CD8-positive, alpha-beta memory T cell (primary cell): ENCODE results near the gene CEP72. TPM values are rescaled to one million over a fixed set of nuclear protein-coding genes. Genes with fewer than 3 reads are reported as not detected.

ENCODE experiments used
- CTCF ChIA-PET: fragments of 350-600 bp; sonication (Branson Sonifier 250); formaldehyde crosslinking; loops from one replicate; lab custom pipeline; 2021; ENCODE audit warnings: antibody characterized with exemption; lab: Charles Lee
- POLR2A ChIA-PET: fragments of 350-600 bp; sonication (Branson Sonifier 250); formaldehyde crosslinking; loops from one replicate; lab custom pipeline; 2021; ENCODE audit warnings: antibody characterized with exemption; lab: Charles Lee
- DNase-seq, 5 donors: peaks; one replicate each; pipeline versions ENCODE4 v3.0.0 to v3.0.0-alpha.2; 2020 to 2022; ENCODE audit warnings: mixed read lengths in 1 of 5
- H3K27ac ChIP-seq: one replicate; pipeline ENCODE4 v1.7.0; 2013; ENCODE audit warnings: low read depth, mild to moderate bottlenecking, low read length, moderate library complexity
- H3K27me3 ChIP-seq: 2 replicates; pipeline ENCODE4 v1.7.0; 2013; ENCODE audit warnings: low read length, mild to moderate bottlenecking; ENCODE audit not compliant: insufficient read depth, poor library complexity, severe bottlenecking
- H3K36me3 ChIP-seq: 2 replicates; pipeline ENCODE4 v1.7.0; 2013; ENCODE audit warnings: mild to moderate bottlenecking, low read length, moderate library complexity; ENCODE audit not compliant: insufficient read depth
- H3K4me1 ChIP-seq: 2 replicates; pipeline ENCODE4 v1.7.0; 2013; ENCODE audit warnings: mild to moderate bottlenecking, low read length, moderate library complexity; ENCODE audit not compliant: insufficient read depth
- H3K4me3 ChIP-seq: 2 replicates; pipeline ENCODE4 v1.7.0; 2013; ENCODE audit warnings: mild to moderate bottlenecking, low read length
- H3K9me3 ChIP-seq: 2 replicates; pipeline ENCODE4 v1.7.0; 2013; ENCODE audit warnings: mild to moderate bottlenecking, low read length
- H3K27ac Mint-ChIP-seq, 8 donors: one replicate each; pipeline ENCODE4 v1.8.0; 2020 to 2021; ENCODE audit warnings: mixed read lengths in 8 of 8, mild to moderate bottlenecking in 6 of 8, inconsistent platforms in 3 of 8, moderate library complexity in 3 of 8
- H3K27me3 Mint-ChIP-seq, 2 donors: one replicate each; pipeline ENCODE4 v1.8.0; 2020 to 2021; ENCODE audit warnings: mixed read lengths in 2 of 2, mild to moderate bottlenecking in 1 of 2, moderate library complexity in 1 of 2
- H3K36me3 Mint-ChIP-seq, 3 donors: one replicate each; pipeline ENCODE4 v1.8.0; 2020 to 2021; ENCODE audit warnings: mixed read lengths in 3 of 3, inconsistent platforms in 1 of 3, mild to moderate bottlenecking in 1 of 3
- H3K4me1 Mint-ChIP-seq, 3 donors: one replicate each; pipeline ENCODE4 v1.8.0; 2020 to 2021; ENCODE audit warnings: mixed read lengths in 3 of 3, inconsistent platforms in 1 of 3, mild to moderate bottlenecking in 1 of 3
- H3K4me3 Mint-ChIP-seq, 7 donors: one replicate each; pipeline ENCODE4 v1.8.0; 2020 to 2021; ENCODE audit warnings: mixed read lengths in 7 of 7, mild to moderate bottlenecking in 6 of 7, moderate library complexity in 4 of 7, inconsistent platforms in 2 of 7
- H3K9me3 Mint-ChIP-seq, 5 donors: one replicate each; pipeline ENCODE4 v1.8.0; 2020 to 2022; ENCODE audit warnings: mixed read lengths in 5 of 5, mild to moderate bottlenecking in 3 of 5, moderate library complexity in 2 of 5, inconsistent platforms in 1 of 5
- polyA plus RNA-seq: library from polyadenylated mRNA; unstranded; fragments of 300-500 nt; fragmentation: Illumina TruSeq; gene quantifications from one replicate; pipeline ENCODE4 v1.2.3, GENCODE V29; 2021
- total RNA-seq, 2 experiments: library from RNA; stranded (reverse); gene quantifications; one replicate each; pipeline ENCODE4 v1.2.3, GENCODE V29; 2021

CEP72 gene
- total and polyA plus RNA-seq, 3 experiments from 2014 or later, result 4.2 to 21.0 (median 20.0) TPM

DNA sequence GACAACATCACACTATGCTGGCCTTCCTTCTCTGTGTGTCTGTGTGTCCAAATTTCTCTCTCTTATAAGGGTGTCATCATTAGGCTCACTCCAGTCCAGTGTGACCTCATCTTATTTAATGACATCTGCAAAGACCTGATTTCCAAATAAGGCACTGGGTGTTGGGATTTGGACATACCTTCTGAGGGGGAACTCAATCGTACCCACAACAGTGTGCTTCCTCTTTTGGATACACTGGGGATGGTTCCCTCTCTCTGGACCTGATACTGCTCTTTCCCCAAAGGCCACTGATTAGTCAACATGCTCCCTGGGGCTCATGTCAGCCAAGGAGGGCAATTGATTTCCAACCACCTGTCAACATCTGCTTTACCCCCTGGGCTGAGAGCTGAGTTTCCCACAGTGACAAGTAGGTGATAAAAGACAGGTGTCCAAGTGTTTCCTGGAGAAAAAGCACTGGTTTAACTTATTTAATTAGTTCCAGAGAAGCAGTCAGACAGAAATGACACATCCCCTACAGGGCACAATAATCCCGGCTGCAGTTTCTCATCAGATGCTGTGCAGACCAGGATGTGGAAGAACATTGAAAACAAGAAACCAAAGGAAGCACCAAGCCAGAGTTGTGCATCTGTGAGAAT, 17.8 kb upstream of the CEP72 start:
- ChIA-PET CTCF (no interaction called here), POLR2A (no interaction called here)
- no peaks in the 10 kb centered on the region for H3K36me3 ChIP-seq
- H3K4me1 ChIP-seq, result no peaks in the 10 kb centered on the region
- H3K9me3 ChIP-seq, result no peaks in the 10 kb centered on the region
- peak in 1 of 5 donors; percentile 16 for DNase-seq
- Mint-ChIP-seq H3K27ac (no peak overlapping the region), H3K9me3 (peaks cover 0 to 1% (median 0%) of the 10 kb centered on the region in 5 donors), H3K4me1 (peaks cover 3 to 12% (median 10%) of the 10 kb centered on the region in 3 donors), H3K4me3 (no peak overlapping the region), H3K27me3 (peaks cover 25 to 66% of the 10 kb centered on the region in 2 donors), H3K36me3 (no peaks in the 10 kb centered on the region)
- no peak overlapping the region for H3K27ac ChIP-seq
- H3K27me3 ChIP-seq, result peaks cover 7% of the 10 kb centered on the region
- no peak overlapping the region for H3K4me3 ChIP-seq

DNA sequence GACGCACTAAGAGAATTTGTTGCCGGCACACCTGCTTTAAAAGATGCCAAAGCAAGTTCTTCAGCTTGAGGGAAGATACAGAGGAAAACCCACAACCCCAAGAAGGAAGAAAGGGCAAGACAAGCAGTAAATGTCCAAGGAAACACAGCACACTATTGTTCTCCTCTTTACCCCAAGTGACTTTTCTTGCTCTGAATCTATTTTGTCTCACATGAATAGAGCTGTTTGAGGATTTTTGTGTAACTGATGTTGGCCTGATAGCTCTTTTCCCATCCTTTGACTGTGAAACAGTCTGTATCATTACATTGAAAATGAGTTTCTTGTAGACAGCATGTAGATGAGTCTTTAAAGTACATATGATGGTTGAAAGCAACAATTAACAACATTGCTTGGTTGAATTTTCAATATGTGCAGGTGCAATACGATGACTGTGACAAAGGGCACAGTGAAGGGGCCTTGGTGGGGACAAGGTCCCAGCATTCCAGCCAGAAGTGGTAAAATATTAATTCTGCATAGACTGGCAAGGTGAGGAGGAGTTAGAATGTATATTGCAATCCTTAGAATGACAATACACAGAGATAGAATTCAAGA, 16.8 kb upstream of the CEP72 start:
- Mint-ChIP-seq H3K36me3 (no peaks in the 10 kb centered on the region), H3K9me3 (no peaks in the 10 kb centered on the region), H3K4me1 (peaks cover 3 to 12% (median 10%) of the 10 kb centered on the region in 3 donors), H3K27me3 (peaks cover 21 to 59% of the 10 kb centered on the region in 2 donors), H3K4me3 (no peak overlapping the region), H3K27ac (no peak overlapping the region)
- Histone ChIP-seq H3K4me3 (no peak overlapping the region), H3K9me3 (no peaks in the 10 kb centered on the region), H3K4me1 (no peaks in the 10 kb centered on the region), H3K27ac (no peak overlapping the region), H3K36me3 (no peaks in the 10 kb centered on the region), H3K27me3 (peaks cover 5% of the 10 kb centered on the region)
- DNase-seq, result no peak
- ChIA-PET CTCF (no interaction called here), POLR2A (no interaction called here)

DNA sequence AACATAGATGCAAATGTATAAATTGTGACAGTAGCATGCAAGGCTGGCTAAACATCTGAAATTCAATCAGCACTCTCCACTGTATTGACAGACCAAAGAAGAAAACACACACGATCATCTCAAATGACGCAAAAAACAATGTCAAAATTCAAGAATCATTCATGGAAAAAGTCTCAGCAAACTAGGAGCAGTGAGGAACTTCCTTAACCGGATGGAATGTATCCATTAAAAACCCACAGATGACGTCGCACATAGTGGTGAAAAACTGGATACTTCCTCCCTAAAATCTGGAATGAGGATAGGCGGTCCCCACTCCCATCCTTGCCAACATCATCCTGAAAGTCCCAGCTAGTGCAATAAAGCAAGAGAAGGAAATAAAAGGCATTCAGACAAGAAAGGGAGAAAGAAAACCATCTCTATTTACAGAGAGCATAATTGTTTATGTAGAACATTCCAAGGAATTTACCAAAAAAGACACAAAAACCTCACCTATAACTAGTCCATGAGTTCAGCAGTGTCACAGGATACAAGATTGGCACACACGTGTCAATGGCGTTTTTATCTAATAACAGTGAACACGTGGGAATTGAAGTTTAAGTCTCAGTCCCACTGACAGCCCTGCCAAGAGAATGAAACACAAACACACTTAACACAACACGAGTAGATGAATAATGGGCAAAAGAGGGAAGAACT, 14.1 kb upstream of the CEP72 start:
- DNase-seq, result no peak
- no peaks in the 10 kb centered on the region for H3K36me3 ChIP-seq
- ChIA-PET CTCF (no interaction called here), POLR2A (no interaction called here)
- Mint-ChIP-seq H3K27ac (no peak overlapping the region), H3K4me1 (peaks cover 3 to 12% (median 10%) of the 10 kb centered on the region in 3 donors), H3K36me3 (no peaks in the 10 kb centered on the region), H3K4me3 (peak overlapping the region in 1 of 7 donors; percentile 2), H3K27me3 (peaks cover 18 to 46% of the 10 kb centered on the region in 2 donors), H3K9me3 (no peaks in the 10 kb centered on the region)
- no peaks in the 10 kb centered on the region for H3K27me3 ChIP-seq
- no peak overlapping the region for H3K4me3 ChIP-seq
- no peak overlapping the region for H3K27ac ChIP-seq
- H3K4me1 ChIP-seq, result no peaks in the 10 kb centered on the region
- no peaks in the 10 kb centered on the region for H3K9me3 ChIP-seq

DNA sequence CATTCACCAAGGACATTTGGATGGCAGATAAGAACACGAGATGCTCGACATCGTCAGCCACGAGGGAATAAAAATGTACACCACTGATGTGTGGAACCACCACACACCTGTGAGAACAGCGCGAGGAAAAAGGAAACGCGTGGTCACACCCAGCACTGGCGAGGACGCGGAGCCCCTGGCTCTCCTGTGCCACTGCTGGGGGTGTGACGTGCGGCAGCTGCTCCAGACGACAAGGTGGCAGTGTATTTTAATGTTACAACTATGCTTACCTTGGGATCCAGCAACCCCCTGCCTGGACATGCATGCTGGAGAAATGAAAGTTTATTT, 13.6 kb upstream of the CEP72 start:
- no peaks in the 10 kb centered on the region for H3K36me3 ChIP-seq
- Mint-ChIP-seq H3K9me3 (no peaks in the 10 kb centered on the region), H3K27me3 (peaks cover 15 to 46% of the 10 kb centered on the region in 2 donors), H3K36me3 (no peaks in the 10 kb centered on the region), H3K4me3 (peak overlapping the region in 1 of 7 donors; percentile 2), H3K27ac (peak overlapping the region in 1 of 8 donors; percentile 15), H3K4me1 (peaks cover 3 to 12% (median 10%) of the 10 kb centered on the region in 3 donors)
- CTCF ChIA-PET, result no interaction called here
- H3K27ac ChIP-seq, result no peak overlapping the region
- POLR2A ChIA-PET, result no interaction called here
- H3K9me3 ChIP-seq, result no peaks in the 10 kb centered on the region
- no peaks in the 10 kb centered on the region for H3K27me3 ChIP-seq
- peak in 1 of 5 donors; percentile 33 for DNase-seq
- H3K4me3 ChIP-seq, result no peak overlapping the region
- H3K4me1 ChIP-seq, result no peaks in the 10 kb centered on the region

DNA sequence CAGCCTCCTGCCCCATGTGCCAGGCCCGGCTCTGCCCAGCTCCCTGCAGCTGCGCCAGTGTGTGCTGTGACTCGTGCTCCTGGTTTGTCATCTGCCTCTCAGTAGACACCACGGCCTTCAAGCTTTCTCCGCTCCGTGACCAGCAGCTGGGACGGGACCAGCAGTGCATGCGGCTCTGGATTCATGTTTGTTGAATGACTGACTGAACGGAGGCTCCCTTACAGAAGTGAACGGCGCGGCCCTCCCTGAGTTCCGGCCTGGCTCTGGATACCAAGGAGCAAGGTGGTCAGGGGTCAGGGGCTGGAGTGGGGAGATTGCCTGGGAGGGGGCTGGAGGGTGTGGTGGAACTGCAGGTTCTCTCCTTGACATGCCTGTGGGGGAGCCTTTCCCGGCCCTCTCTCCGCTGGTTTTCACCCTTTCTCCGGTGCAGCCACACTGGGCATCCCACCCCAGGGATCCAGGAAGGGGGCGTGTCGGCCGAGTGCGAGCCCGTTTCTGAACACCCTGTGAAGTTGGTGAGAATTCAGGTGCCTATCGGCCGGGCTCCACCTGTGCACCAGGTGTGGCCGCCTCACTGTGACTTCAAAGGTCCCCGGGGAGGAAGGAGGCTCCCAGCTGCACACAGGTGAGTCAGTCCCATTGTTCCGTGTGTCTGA, 11.1 kb upstream of the CEP72 start:
- ChIA-PET POLR2A (no interaction called here), CTCF (no interaction called here)
- Histone ChIP-seq H3K27me3 (no peaks in the 10 kb centered on the region), H3K36me3 (no peaks in the 10 kb centered on the region), H3K4me3 (no peak overlapping the region), H3K4me1 (no peaks in the 10 kb centered on the region), H3K9me3 (no peaks in the 10 kb centered on the region), H3K27ac (no peak overlapping the region)
- Mint-ChIP-seq H3K27ac (no peak overlapping the region), H3K27me3 (peaks cover 13 to 51% of the 10 kb centered on the region in 2 donors), H3K4me1 (peaks cover 3 to 12% (median 10%) of the 10 kb centered on the region in 3 donors), H3K36me3 (no peaks in the 10 kb centered on the region), H3K9me3 (no peaks in the 10 kb centered on the region), H3K4me3 (no peak overlapping the region)
- peak in 1 of 5 donors; percentile 37 for DNase-seq

DNA sequence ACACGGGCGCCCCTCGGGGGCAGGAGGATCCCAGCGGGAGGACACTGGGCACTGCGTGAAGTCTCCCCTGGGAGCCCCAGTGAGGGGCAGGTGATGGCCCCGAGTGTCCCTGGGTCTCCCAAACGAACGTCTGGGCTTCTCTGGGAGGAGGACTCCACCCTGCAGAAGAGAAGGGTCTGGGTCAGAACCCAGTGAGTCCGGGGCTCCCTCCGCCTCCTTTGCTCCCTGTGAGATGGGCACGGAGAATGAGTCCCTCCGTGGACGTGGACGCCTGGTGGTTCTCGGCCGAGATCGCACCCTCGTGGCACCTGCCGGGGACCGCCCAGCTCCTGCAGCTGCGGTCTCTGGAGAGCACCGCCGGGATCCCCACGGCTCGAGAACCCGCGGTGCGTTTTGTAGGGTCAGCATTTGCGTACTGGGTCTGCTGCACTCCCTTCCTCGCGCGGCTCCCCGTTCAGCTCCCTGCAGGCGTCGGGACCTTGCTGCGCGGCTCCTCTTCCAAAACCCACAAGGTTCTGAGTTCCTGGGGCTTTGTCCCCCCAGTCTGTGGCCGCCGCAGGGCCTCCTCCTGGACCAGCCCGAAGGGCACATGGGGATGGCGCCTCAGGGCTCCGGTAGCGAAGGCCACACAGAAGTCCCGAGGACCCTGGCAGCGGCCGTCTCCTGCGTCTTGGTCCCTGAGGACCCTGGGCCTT, 10.2 kb upstream of the CEP72 start:
- H3K27me3 ChIP-seq, result no peaks in the 10 kb centered on the region
- no peaks in the 10 kb centered on the region for H3K36me3 ChIP-seq
- no peak overlapping the region for H3K27ac ChIP-seq
- POLR2A ChIA-PET, result no interaction called here
- H3K36me3 Mint-ChIP-seq, result no peaks in the 10 kb centered on the region
- CTCF ChIA-PET, result no interaction called here
- no peak overlapping the region for H3K4me3 ChIP-seq
- H3K4me3 Mint-ChIP-seq, result peak overlapping the region in 1 of 7 donors; percentile 40
- peaks cover 3 to 12% (median 10%) of the 10 kb centered on the region in 3 donors for H3K4me1 Mint-ChIP-seq
- H3K4me1 ChIP-seq, result no peaks in the 10 kb centered on the region
- no peak overlapping the region for H3K27ac Mint-ChIP-seq
- H3K9me3 ChIP-seq, result no peaks in the 10 kb centered on the region
- peaks cover 15 to 50% of the 10 kb centered on the region in 2 donors for H3K27me3 Mint-ChIP-seq
- DNase-seq, result peak in 1 of 5 donors; percentile 41
- no peaks in the 10 kb centered on the region for H3K9me3 Mint-ChIP-seq

DNA sequence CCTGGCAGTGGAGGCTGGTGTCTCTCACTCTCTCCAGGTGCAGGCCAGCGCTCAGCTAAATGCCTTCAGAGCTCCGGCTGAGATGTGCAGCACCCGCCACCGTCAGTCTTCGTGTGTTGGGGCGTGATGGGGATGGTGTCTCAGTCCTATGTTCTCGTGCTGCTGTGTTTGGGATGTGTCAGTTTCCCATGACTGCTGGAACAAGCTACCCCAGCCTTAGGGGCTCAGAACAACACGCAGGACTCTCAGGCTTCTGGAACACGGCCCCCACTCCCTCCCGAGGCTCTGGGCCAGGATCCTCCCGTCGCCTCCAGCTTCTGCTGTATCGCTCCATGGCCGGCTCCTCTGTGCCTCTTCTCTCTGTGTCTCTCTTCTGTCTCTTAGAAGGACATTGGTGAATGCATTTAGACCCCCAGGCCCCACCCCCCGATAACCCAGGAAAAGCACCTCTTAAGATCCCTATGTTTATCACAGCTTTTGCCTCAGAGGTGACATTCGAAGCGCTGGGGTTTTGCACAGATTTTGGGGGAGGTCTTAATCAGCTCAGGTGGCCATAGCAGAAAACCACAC, 9.6 kb upstream of the CEP72 start:
- peak in 1 of 5 donors; percentile 25 for DNase-seq
- H3K9me3 Mint-ChIP-seq, result no peaks in the 10 kb centered on the region
- H3K4me1 Mint-ChIP-seq, result peaks cover 3 to 15% (median 14%) of the 10 kb centered on the region in 3 donors
- ChIA-PET POLR2A (no interaction called here), CTCF (interaction anchor here (1.1 kb wide), 1 partner anchor 11 kb away, joined by 3 read pairs; no protein-coding TSS in a partner anchor)
- Histone ChIP-seq H3K27ac (no peak overlapping the region), H3K4me3 (no peak overlapping the region), H3K27me3 (no peaks in the 10 kb centered on the region), H3K9me3 (no peaks in the 10 kb centered on the region), H3K4me1 (no peaks in the 10 kb centered on the region), H3K36me3 (no peaks in the 10 kb centered on the region)
- peaks cover 18 to 51% of the 10 kb centered on the region in 2 donors for H3K27me3 Mint-ChIP-seq
- H3K4me3 Mint-ChIP-seq, result peak overlapping the region in 1 of 7 donors; percentile 40
- H3K36me3 Mint-ChIP-seq, result no peaks in the 10 kb centered on the region
- H3K27ac Mint-ChIP-seq, result no peak overlapping the region
